ENCODE measurements around the gene MRGPRX1.
"Not testable (repeated sequence)": the region's sequence is repeated elsewhere in the genome, so short reads cannot be mapped to it uniquely, and the experiment has no call there.

Gene MRGPRX1

GRCh38 chr11:18969720-18970119 is 30.5 kb upstream of the MRGPRX1 start:
- no peak overlapping the region for H3K4me3 ChIP-seq (ENCODE audit: low read depth, low read length)
- no peak for DNase-seq (ENCODE audit: low read depth, low spot score)
- ChIA-PET CTCF (no interaction called here), POLR2A (no interaction called here)
- TF ChIP-seq CTCF (IDR thresholded peaks at IDR 0.05; ENCODE audit: insufficient read depth, low read length, missing control alignments) = no peak

- H3K4me3 ChIP-seq (ENCODE audit: low read depth, low read length) = no peak overlapping the region
- POLR2A ChIA-PET = no interaction called here
- CTCF ChIA-PET = no interaction called here
- TF ChIP-seq CTCF (IDR thresholded peaks at IDR 0.05; ENCODE audit: insufficient read depth, low read length, missing control alignments) = no peak
- no peak for DNase-seq (ENCODE audit: low read depth, low spot score)
These were observed 19.2 kb upstream of the MRGPRX1 start for GRCh38 chr11:18958221-18958910.

- CTCF ChIA-PET = no interaction called here
- POLR2A ChIA-PET = no interaction called here
- DNase-seq (ENCODE audit: low read depth, low spot score) = no peak
- H3K4me3 ChIP-seq (ENCODE audit: low read depth, low read length) = no peak overlapping the region
- TF ChIP-seq CTCF (IDR thresholded peaks at IDR 0.05; ENCODE audit: insufficient read depth, low read length, missing control alignments) = no peak
These were observed 17.4 kb upstream of the MRGPRX1 start for GRCh38 chr11:18956630-18957029.

- no peak for DNase-seq (ENCODE audit: low read depth, low spot score)
- H3K4me3 ChIP-seq (ENCODE audit: low read depth, low read length) = no peak overlapping the region
These were observed 3.1 kb downstream of the MRGPRX1 start for GRCh38 chr11:18936002-18936673.

GRCh38 chr11:18934195-18934814 is 4.9 kb downstream of the MRGPRX1 start:
- ChIA-PET CTCF (no interaction called here), POLR2A (no interaction called here)
- DNase-seq (ENCODE audit: low read depth, low spot score) = no peak
- H3K4me3 ChIP-seq (ENCODE audit: low read depth, low read length) = no peak overlapping the region
- TF ChIP-seq CTCF (IDR thresholded peaks at IDR 0.05; ENCODE audit: insufficient read depth, low read length, missing control alignments) = no peak

More at GRCh38 chr11:18936002-18936673, 3.1 kb downstream of the MRGPRX1 start:
- POLR2A ChIA-PET = no interaction called here
- CTCF ChIA-PET = no interaction called here
- TF ChIP-seq CTCF (IDR thresholded peaks at IDR 0.05; ENCODE audit: insufficient read depth, low read length, missing control alignments) = no peak

GRCh38 chr11:18927550-18928322 is 11.5 kb downstream of the MRGPRX1 start:
- no peak for DNase-seq (ENCODE audit: low read depth, low spot score)
- no peak for TF ChIP-seq CTCF (IDR thresholded peaks at IDR 0.05; ENCODE audit: insufficient read depth, low read length, missing control alignments)
- H3K4me3 ChIP-seq (ENCODE audit: low read depth, low read length) = no peak overlapping the region
- POLR2A ChIA-PET = no interaction called here
- CTCF ChIA-PET = no interaction called here

GRCh38 chr11:18925426-18925825 is 13.8 kb downstream of the MRGPRX1 start:
- CTCF ChIA-PET; H3K4me3 ChIP-seq (ENCODE audit: low read depth, low read length); POLR2A ChIA-PET; DNase-seq (ENCODE audit: low read depth, low spot score): not testable (repeated sequence)

Data from AG04449 (cell line).